ENCODE measurements around the gene TRMT1L.

TRMT1L gene

DNA sequence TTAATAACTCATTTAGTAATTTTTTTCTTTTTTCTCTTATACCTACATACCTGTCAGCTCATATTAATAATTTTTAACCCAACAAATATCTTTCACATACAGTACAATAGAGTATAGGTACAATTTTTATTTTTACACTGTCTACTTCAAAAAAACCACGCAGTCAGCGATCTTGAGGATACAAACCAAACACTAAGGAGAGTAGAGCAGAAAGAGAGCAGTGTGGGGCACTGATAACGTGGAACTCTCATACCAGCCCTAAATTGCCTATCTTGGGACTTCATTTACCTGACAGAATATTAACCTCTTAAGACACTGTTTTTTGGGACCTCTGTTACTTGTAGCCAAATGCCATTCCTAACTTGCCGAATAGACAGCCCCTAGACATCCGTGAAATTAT, 5.5 kb downstream of the TRMT1L start (continued):
- no peak for TF ChIP-seq BACH2 (CRISPR knock-in tag; IDR thresholded peaks at IDR 0.05; ENCODE audit: borderline replicate concordance)
- TF ChIP-seq, protein P1, sequence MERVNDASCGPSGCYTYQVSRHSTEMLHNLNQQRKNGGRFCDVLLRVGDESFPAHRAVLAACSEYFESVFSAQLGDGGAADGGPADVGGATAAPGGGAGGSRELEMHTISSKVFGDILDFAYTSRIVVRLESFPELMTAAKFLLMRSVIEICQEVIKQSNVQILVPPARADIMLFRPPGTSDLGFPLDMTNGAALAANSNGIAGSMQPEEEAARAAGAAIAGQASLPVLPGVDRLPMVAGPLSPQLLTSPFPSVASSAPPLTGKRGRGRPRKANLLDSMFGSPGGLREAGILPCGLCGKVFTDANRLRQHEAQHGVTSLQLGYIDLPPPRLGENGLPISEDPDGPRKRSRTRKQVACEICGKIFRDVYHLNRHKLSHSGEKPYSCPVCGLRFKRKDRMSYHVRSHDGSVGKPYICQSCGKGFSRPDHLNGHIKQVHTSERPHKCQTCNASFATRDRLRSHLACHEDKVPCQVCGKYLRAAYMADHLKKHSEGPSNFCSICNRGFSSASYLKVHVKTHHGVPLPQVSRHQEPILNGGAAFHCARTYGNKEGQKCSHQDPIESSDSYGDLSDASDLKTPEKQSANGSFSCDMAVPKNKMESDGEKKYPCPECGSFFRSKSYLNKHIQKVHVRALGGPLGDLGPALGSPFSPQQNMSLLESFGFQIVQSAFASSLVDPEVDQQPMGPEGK (CRISPR knock-in tag; IDR thresholded peaks at IDR 0.05; ENCODE audit: borderline replicate concordance): no peak
- no peak for TF ChIP-seq SNAI2 (CRISPR knock-in tag; IDR thresholded peaks at IDR 0.05)
- no peak for TF ChIP-seq ZNF565 (CRISPR knock-in tag; conservative IDR thresholded peaks at IDR 0.05; ENCODE audit: low read depth)
- TF ChIP-seq, protein P2, sequence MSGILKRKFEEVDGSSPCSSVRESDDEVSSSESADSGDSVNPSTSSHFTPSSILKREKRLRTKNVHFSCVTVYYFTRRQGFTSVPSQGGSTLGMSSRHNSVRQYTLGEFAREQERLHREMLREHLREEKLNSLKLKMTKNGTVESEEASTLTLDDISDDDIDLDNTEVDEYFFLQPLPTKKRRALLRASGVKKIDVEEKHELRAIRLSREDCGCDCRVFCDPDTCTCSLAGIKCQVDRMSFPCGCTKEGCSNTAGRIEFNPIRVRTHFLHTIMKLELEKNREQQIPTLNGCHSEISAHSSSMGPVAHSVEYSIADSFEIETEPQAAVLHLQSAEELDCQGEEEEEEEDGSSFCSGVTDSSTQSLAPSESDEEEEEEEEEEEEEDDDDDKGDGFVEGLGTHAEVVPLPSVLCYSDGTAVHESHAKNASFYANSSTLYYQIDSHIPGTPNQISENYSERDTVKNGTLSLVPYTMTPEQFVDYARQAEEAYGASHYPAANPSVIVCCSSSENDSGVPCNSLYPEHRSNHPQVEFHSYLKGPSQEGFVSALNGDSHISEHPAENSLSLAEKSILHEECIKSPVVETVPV (CRISPR knock-in tag; IDR thresholded peaks at IDR 0.05): no peak

DNA sequence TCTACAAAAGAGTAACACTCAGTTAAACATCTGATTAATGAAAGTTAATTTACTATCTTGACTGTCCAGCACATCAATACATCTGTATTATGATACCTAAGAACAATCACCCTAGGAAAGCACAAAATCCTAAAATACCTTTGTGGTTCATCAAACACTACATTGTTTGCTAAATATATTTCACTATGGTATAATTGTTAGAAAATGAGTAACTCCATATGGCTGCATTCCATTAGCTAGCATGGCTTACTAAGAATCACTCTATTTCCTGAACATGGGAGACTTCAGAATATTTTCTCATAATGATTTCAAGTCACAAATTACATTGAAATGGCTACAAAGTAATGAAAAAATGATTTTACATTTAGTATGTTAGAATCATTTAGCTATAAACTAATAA, 12.5 kb downstream of the TRMT1L start:
- ATAC-seq: peak; percentile 98
- TF ChIP-seq ZFP30 (CRISPR knock-in tag; IDR thresholded peaks at IDR 0.05): no peak
- TF ChIP-seq, protein P1 (CRISPR knock-in tag; IDR thresholded peaks at IDR 0.05; ENCODE audit: borderline replicate concordance): no peak
- no peak for TF ChIP-seq ZFP3 (CRISPR knock-in tag; IDR thresholded peaks at IDR 0.05)
- TF ChIP-seq, protein P2 (CRISPR knock-in tag; IDR thresholded peaks at IDR 0.05): no peak
- TF ChIP-seq BACH2 (CRISPR knock-in tag; IDR thresholded peaks at IDR 0.05; ENCODE audit: borderline replicate concordance): no peak
- no peak for TF ChIP-seq TCF4 (CRISPR knock-in tag; IDR thresholded peaks at IDR 0.05; ENCODE audit: borderline replicate concordance)
- TF ChIP-seq GLIS3 (CRISPR knock-in tag; IDR thresholded peaks at IDR 0.05): no peak
- no peak for TF ChIP-seq ARNTL (CRISPR knock-in tag; IDR thresholded peaks at IDR 0.05; ENCODE audit: borderline replicate concordance, low read depth)
- TF ChIP-seq ESRRG (CRISPR knock-in tag; IDR thresholded peaks at IDR 0.05): no peak
- no peak for TF ChIP-seq OSR1 (CRISPR knock-in tag; IDR thresholded peaks at IDR 0.05)

DNA sequence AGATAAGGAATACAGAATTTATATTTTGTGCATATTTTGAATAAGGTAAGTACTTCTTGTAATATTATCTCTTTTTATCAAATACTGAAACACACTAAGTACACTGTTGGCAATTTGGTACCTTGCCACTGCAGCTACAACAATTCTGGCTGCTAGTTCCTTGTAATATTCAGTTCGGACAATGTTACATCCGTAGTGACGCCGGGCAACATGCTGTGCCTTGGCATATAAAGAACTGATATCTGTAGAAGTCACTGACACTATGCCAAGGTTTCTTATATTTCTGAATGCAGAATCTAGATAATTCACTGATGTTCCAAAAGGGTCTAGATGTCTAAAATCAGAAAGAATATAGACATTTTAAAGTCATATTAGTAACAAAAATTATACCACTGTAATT, 17.5 kb downstream of the TRMT1L start:
- no peak for ATAC-seq
- TF ChIP-seq, protein P3, sequence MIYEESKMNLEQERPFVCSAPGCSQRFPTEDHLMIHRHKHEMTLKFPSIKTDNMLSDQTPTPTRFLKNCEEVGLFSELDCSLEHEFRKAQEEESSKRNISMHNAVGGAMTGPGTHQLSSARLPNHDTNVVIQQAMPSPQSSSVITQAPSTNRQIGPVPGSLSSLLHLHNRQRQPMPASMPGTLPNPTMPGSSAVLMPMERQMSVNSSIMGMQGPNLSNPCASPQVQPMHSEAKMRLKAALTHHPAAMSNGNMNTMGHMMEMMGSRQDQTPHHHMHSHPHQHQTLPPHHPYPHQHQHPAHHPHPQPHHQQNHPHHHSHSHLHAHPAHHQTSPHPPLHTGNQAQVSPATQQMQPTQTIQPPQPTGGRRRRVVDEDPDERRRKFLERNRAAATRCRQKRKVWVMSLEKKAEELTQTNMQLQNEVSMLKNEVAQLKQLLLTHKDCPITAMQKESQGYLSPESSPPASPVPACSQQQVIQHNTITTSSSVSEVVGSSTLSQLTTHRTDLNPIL (CRISPR knock-in tag; IDR thresholded peaks at IDR 0.05; ENCODE audit: low read depth): no peak

DNA sequence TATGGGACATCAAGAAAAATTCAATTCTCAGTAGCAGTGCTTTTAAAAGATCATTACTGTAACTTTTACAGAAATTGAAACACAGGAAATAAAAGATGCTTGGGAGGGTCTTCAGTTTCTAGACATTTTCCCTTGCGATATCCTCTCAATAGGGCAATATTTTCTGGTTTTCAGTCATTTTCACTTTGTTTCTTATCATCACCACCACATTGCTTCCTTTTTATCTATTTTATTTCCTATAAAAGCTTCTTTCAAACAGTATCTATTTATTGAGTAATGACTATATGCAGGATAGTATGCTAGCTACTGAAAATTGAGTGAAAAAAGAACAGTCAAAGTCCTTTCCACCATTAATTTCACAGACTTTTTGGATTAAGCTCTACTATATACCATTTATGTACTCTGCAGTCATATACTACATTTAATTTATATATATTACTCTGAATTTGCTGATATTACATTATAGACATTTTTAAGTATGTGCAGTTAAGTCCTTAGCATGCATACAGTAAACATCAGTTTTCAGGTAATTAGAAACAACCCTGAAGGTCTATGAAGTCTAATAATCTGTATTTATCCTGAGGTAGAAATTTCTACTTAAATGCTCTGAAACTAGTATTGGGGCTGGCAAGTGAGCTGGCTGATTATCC, 18.7 kb downstream of the TRMT1L start:
- TF ChIP-seq, protein P2 (CRISPR knock-in tag; IDR thresholded peaks at IDR 0.05): no peak
- TF ChIP-seq, protein P1 (CRISPR knock-in tag; IDR thresholded peaks at IDR 0.05; ENCODE audit: borderline replicate concordance): no peak
- TF ChIP-seq ZNF565 (CRISPR knock-in tag; conservative IDR thresholded peaks at IDR 0.05; ENCODE audit: low read depth) (no peak), RARB (CRISPR knock-in tag; IDR thresholded peaks at IDR 0.05) (no peak), BACH2 (CRISPR knock-in tag; IDR thresholded peaks at IDR 0.05; ENCODE audit: borderline replicate concordance) (no peak), ZFP30 (CRISPR knock-in tag; IDR thresholded peaks at IDR 0.05) (no peak), ARNTL (CRISPR knock-in tag; IDR thresholded peaks at IDR 0.05; ENCODE audit: borderline replicate concordance, low read depth) (no peak), SNAI2 (CRISPR knock-in tag; IDR thresholded peaks at IDR 0.05) (no peak), TCF4 (CRISPR knock-in tag; IDR thresholded peaks at IDR 0.05; ENCODE audit: borderline replicate concordance) (no peak), ZNF70 (CRISPR knock-in tag; IDR thresholded peaks at IDR 0.05) (no peak), GLIS3 (CRISPR knock-in tag; IDR thresholded peaks at IDR 0.05) (no peak), OSR1 (CRISPR knock-in tag; IDR thresholded peaks at IDR 0.05) (no peak), ZFP3 (CRISPR knock-in tag; IDR thresholded peaks at IDR 0.05) (no peak), ZC3H10 (CRISPR knock-in tag; IDR thresholded peaks at IDR 0.05) (no peak), CSDC2 (CRISPR knock-in tag; IDR thresholded peaks at IDR 0.05) (no peak)
- TF ChIP-seq, protein P3 (CRISPR knock-in tag; IDR thresholded peaks at IDR 0.05; ENCODE audit: low read depth): no peak
- no peak for ATAC-seq

All from SK-N-SH treated with all-trans-retinoic acid at 6 μM for 48 hours (cell line).